Measurements from ENCODE around the gene TRIM54.
A peak's percentile ranks its signal among the peaks of the same experiment; 100 is the strongest.

TRIM54 gene

DNA sequence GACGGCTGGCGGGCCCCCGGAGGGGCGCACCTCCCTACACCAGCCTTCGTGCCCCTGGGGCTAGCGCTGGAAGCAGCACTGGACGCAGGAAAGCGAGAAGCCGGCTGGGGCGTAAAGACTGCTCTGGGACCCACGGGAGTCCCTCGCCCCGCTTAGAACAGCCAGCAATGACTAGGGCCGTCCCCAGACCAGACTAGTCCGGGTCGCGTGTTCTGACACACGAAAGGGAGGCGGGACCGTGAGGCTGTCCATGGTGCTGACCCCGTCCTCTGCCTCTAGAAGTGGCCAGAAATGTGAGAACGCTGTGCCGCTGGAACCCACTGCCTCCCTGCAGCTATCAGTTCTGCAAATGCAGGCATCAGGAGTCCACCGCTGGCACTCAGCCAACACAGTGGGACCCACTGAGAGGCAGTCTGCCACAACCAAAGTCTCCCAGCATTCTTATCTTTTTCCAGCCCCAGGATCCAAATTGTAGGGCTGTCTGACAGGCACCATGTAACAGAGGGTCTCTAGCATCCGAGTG is 26.2 kb downstream of the TRIM54 start, which contains the start of gene UCN:
Gene UCN (minus strand): TSS at position 87 of the 523 bp plus-strand sequence. CDS start 550 bp downstream, outside the sequence.
- POLR2A ChIA-PET: no interaction called here
- DNase-seq: peak in 1 of 3 donors; percentile 7
- Histone ChIP-seq H3K9me3 (ENCODE audit: control extremely low read depth in 1 of 5, control insufficient read depth in 4 of 5, insufficient read depth in 2 of 5, low read depth in 1 of 5, low read length in 4 of 5) (no peaks in the 10 kb centered on the region), H3K27me3 (replicated peaks in 2 of 5; ENCODE audit: control insufficient read depth in 4 of 5, insufficient read depth in 5 of 5, low read length in 4 of 5) (peaks cover 0 to 42% (median 19%) of the 10 kb centered on the region in 5 experiments), H3K4me3 (ENCODE audit: control insufficient read depth in 1 of 7, extremely low read depth in 1 of 7, insufficient read depth in 4 of 7, low read depth in 2 of 7, low read length in 6 of 7) (peak within 1 kb of the TSS in 3 of 7 experiments; percentile 52 to 68 (median 56)), H3K4me1 (ENCODE audit: control extremely low read depth in 1 of 4, control insufficient read depth in 4 of 4, insufficient read depth in 4 of 4, low read length in 3 of 4) (peaks cover 0 to 23% (median 15%) of the 10 kb centered on the region in 4 experiments), H3K36me3 (ENCODE audit: control insufficient read depth in 4 of 4, insufficient read depth in 4 of 4, low read length in 3 of 4) (peaks cover 7 to 37% (median 16%) of the 10 kb centered on the region in 4 experiments), H3K27ac (ENCODE audit: insufficient read depth in 1 of 2, low read depth in 1 of 2, low read length in 2 of 2, poor library complexity in 1 of 2, severe bottlenecking in 2 of 2) (no peak within 1 kb of the TSS)
- CTCF ChIA-PET: interaction anchor here (1.0 to 2.6 kb wide), 2 partner anchors 13 to 18 kb away, joined by 3 to 10 read pairs; no protein-coding TSS in a partner anchor
- WGBS (ENCODE audit: insufficient coverage): 97% methylated on average over 24 of the region's 25 CpGs

GRCh38 chr2:27309651-27310050 is 27.4 kb downstream of the TRIM54 start:
- POLR2A ChIA-PET: no interaction called here
- H3K36me3 ChIP-seq (ENCODE audit: control insufficient read depth in 4 of 4, insufficient read depth in 4 of 4, low read length in 3 of 4): peaks cover 7 to 37% (median 16%) of the 10 kb centered on the region in 4 experiments
- CTCF ChIA-PET: interaction anchor here (2.6 kb wide), 1 partner anchor 11 kb away, joined by 10 read pairs; no protein-coding TSS in a partner anchor

GRCh38 chr2:27312152-27312551 is 29.9 kb downstream of the TRIM54 start:
- H3K36me3 ChIP-seq (ENCODE audit: control insufficient read depth in 4 of 4, insufficient read depth in 4 of 4, low read length in 3 of 4): peaks cover 7 to 50% (median 24%) of the 10 kb centered on the region in 4 experiments
- no peak overlapping the region for H3K4me3 ChIP-seq (ENCODE audit: control insufficient read depth in 1 of 7, extremely low read depth in 1 of 7, insufficient read depth in 4 of 7, low read depth in 2 of 7, low read length in 6 of 7)
- WGBS (ENCODE audit: insufficient coverage): 89% methylated on average over 3 of the region's 3 CpGs
- H3K4me1 ChIP-seq (ENCODE audit: control extremely low read depth in 1 of 4, control insufficient read depth in 4 of 4, insufficient read depth in 4 of 4, low read length in 3 of 4): peaks cover 0 to 10% (median 4%) of the 10 kb centered on the region in 4 experiments
- no peak for DNase-seq
- ChIA-PET POLR2A (no interaction called here), CTCF (interaction anchor here (0.7 to 1.6 kb wide), 4 partner anchors 8 to 296 kb away, joined by 3 to 5 read pairs (median 4); no protein-coding TSS in a partner anchor)
- peaks cover 0 to 17% (median 7%) of the 10 kb centered on the region in 5 experiments for H3K27me3 ChIP-seq (replicated peaks in 2 of 5; ENCODE audit: control insufficient read depth in 4 of 5, insufficient read depth in 5 of 5, low read length in 4 of 5)
- H3K27ac ChIP-seq (ENCODE audit: insufficient read depth in 1 of 2, low read depth in 1 of 2, low read length in 2 of 2, poor library complexity in 1 of 2, severe bottlenecking in 2 of 2): no peak overlapping the region
- H3K9me3 ChIP-seq (ENCODE audit: control extremely low read depth in 1 of 5, control insufficient read depth in 4 of 5, insufficient read depth in 2 of 5, low read depth in 1 of 5, low read length in 4 of 5): no peaks in the 10 kb centered on the region

More at GRCh38 chr2:27309651-27310050, 27.4 kb downstream of the TRIM54 start:
- Histone ChIP-seq H3K4me3 (ENCODE audit: control insufficient read depth in 1 of 7, extremely low read depth in 1 of 7, insufficient read depth in 4 of 7, low read depth in 2 of 7, low read length in 6 of 7) (no peak overlapping the region), H3K4me1 (ENCODE audit: control extremely low read depth in 1 of 4, control insufficient read depth in 4 of 4, insufficient read depth in 4 of 4, low read length in 3 of 4) (peaks cover 0 to 23% (median 15%) of the 10 kb centered on the region in 4 experiments), H3K9me3 (ENCODE audit: control extremely low read depth in 1 of 5, control insufficient read depth in 4 of 5, insufficient read depth in 2 of 5, low read depth in 1 of 5, low read length in 4 of 5) (no peaks in the 10 kb centered on the region), H3K27ac (ENCODE audit: insufficient read depth in 1 of 2, low read depth in 1 of 2, low read length in 2 of 2, poor library complexity in 1 of 2, severe bottlenecking in 2 of 2) (no peak overlapping the region), H3K27me3 (replicated peaks in 2 of 5; ENCODE audit: control insufficient read depth in 4 of 5, insufficient read depth in 5 of 5, low read length in 4 of 5) (peaks cover 0 to 40% (median 19%) of the 10 kb centered on the region in 5 experiments)
- 100% methylated on average over 6 of the region's 6 CpGs for WGBS (ENCODE audit: insufficient coverage)
- DNase-seq: no peak

- H3K9me3 ChIP-seq (ENCODE audit: control extremely low read depth in 1 of 5, control insufficient read depth in 4 of 5, insufficient read depth in 2 of 5, low read depth in 1 of 5, low read length in 4 of 5): no peaks in the 10 kb centered on the region
- peaks cover 3 to 45% (median 24%) of the 10 kb centered on the region in 4 experiments for H3K36me3 ChIP-seq (ENCODE audit: control insufficient read depth in 4 of 4, insufficient read depth in 4 of 4, low read length in 3 of 4)
- peak; percentile 15 to 75 (median 53) for DNase-seq
- POLR2A ChIA-PET: interaction anchor here (1.1 kb wide), 1 partner anchor 9 kb away, joined by 3 read pairs; the partner anchor contains the start of gene MPV17
- WGBS (ENCODE audit: insufficient coverage): 92% methylated on average over 5 of the region's 8 CpGs
- H3K27me3 ChIP-seq (replicated peaks in 2 of 5; ENCODE audit: control insufficient read depth in 4 of 5, insufficient read depth in 5 of 5, low read length in 4 of 5): no peaks in the 10 kb centered on the region
- no peak overlapping the region for H3K27ac ChIP-seq (ENCODE audit: insufficient read depth in 1 of 2, low read depth in 1 of 2, low read length in 2 of 2, poor library complexity in 1 of 2, severe bottlenecking in 2 of 2)
- H3K4me3 ChIP-seq (ENCODE audit: control insufficient read depth in 1 of 7, extremely low read depth in 1 of 7, insufficient read depth in 4 of 7, low read depth in 2 of 7, low read length in 6 of 7): no peak overlapping the region
- CTCF ChIA-PET: interaction anchor here (1.0 to 2.0 kb wide), 3 partner anchors 9 to 42 kb away, joined by 3 to 8 read pairs (median 3); partner anchors contain the start of gene GTF3C2
- H3K4me1 ChIP-seq (ENCODE audit: control extremely low read depth in 1 of 4, control insufficient read depth in 4 of 4, insufficient read depth in 4 of 4, low read length in 3 of 4): no peaks in the 10 kb centered on the region
Observed at GRCh38 chr2:27313882-27314645, 31.8 kb downstream of the TRIM54 start.

DNA sequence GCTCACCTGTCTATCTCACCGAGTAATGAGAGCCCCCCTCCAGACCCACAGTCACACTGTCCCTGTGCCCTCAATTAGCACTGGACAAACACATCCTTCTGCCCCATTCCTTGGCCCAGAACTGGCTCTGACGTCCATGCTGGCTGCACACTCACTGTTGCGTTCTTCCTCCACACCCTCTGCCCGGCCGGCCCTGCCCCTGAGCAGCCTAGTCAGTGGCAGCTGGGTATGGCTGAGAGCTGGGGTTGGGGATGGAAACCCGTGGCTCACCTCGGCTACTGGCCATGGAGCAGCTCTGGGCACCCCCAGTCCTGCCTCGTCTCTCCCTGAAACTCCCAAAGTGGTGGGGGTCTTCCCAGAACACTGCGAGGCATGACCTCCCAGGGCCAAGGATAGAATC is 32.5 kb downstream of the TRIM54 start:
- Histone ChIP-seq H3K27ac (ENCODE audit: insufficient read depth in 1 of 2, low read depth in 1 of 2, low read length in 2 of 2, poor library complexity in 1 of 2, severe bottlenecking in 2 of 2) (no peak overlapping the region), H3K27me3 (replicated peaks in 2 of 5; ENCODE audit: control insufficient read depth in 4 of 5, insufficient read depth in 5 of 5, low read length in 4 of 5) (no peaks in the 10 kb centered on the region), H3K9me3 (ENCODE audit: control extremely low read depth in 1 of 5, control insufficient read depth in 4 of 5, insufficient read depth in 2 of 5, low read depth in 1 of 5, low read length in 4 of 5) (no peaks in the 10 kb centered on the region), H3K4me3 (ENCODE audit: control insufficient read depth in 1 of 7, extremely low read depth in 1 of 7, insufficient read depth in 4 of 7, low read depth in 2 of 7, low read length in 6 of 7) (no peak overlapping the region), H3K4me1 (ENCODE audit: control extremely low read depth in 1 of 4, control insufficient read depth in 4 of 4, insufficient read depth in 4 of 4, low read length in 3 of 4) (no peaks in the 10 kb centered on the region), H3K36me3 (ENCODE audit: control insufficient read depth in 4 of 4, insufficient read depth in 4 of 4, low read length in 3 of 4) (peaks cover 3 to 40% (median 22%) of the 10 kb centered on the region in 4 experiments)
- WGBS (ENCODE audit: insufficient coverage): 95% methylated on average over 5 of the region's 9 CpGs
- ChIA-PET POLR2A (interaction anchor here (1.1 kb wide), 1 partner anchor 9 kb away, joined by 3 read pairs; the partner anchor contains the start of gene MPV17), CTCF (interaction anchor here (1.0 to 2.0 kb wide), 3 partner anchors 10 to 41 kb away, joined by 3 to 8 read pairs (median 3); partner anchors contain the start of gene GTF3C2)
- DNase-seq: no peak

GRCh38 chr2:27315122-27315521 is 32.9 kb downstream of the TRIM54 start:
- Histone ChIP-seq H3K9me3 (ENCODE audit: control extremely low read depth in 1 of 5, control insufficient read depth in 4 of 5, insufficient read depth in 2 of 5, low read depth in 1 of 5, low read length in 4 of 5) (no peaks in the 10 kb centered on the region), H3K27me3 (replicated peaks in 2 of 5; ENCODE audit: control insufficient read depth in 4 of 5, insufficient read depth in 5 of 5, low read length in 4 of 5) (no peaks in the 10 kb centered on the region), H3K36me3 (ENCODE audit: control insufficient read depth in 4 of 4, insufficient read depth in 4 of 4, low read length in 3 of 4) (peaks cover 3 to 38% (median 20%) of the 10 kb centered on the region in 4 experiments), H3K4me3 (ENCODE audit: control insufficient read depth in 1 of 7, extremely low read depth in 1 of 7, insufficient read depth in 4 of 7, low read depth in 2 of 7, low read length in 6 of 7) (no peak overlapping the region), H3K27ac (ENCODE audit: insufficient read depth in 1 of 2, low read depth in 1 of 2, low read length in 2 of 2, poor library complexity in 1 of 2, severe bottlenecking in 2 of 2) (no peak overlapping the region), H3K4me1 (ENCODE audit: control extremely low read depth in 1 of 4, control insufficient read depth in 4 of 4, insufficient read depth in 4 of 4, low read length in 3 of 4) (no peaks in the 10 kb centered on the region)
- POLR2A ChIA-PET: no interaction called here
- DNase-seq: no peak
- 100% methylated on average over 7 of the region's 8 CpGs for WGBS (ENCODE audit: insufficient coverage)
- CTCF ChIA-PET: interaction anchor here (1.0 to 2.0 kb wide), 2 partner anchors 10 to 35 kb away, joined by 3 to 8 read pairs; no protein-coding TSS in a partner anchor

Data from common myeloid progenitor, CD34-positive (primary cell).